ENCODE measurements around the gene GALNT10.
"Not testable (repeated sequence)": the region's sequence is repeated elsewhere in the genome, so short reads cannot be mapped to it uniquely, and the experiment has no call there.

The GALNT10 gene

DNA sequence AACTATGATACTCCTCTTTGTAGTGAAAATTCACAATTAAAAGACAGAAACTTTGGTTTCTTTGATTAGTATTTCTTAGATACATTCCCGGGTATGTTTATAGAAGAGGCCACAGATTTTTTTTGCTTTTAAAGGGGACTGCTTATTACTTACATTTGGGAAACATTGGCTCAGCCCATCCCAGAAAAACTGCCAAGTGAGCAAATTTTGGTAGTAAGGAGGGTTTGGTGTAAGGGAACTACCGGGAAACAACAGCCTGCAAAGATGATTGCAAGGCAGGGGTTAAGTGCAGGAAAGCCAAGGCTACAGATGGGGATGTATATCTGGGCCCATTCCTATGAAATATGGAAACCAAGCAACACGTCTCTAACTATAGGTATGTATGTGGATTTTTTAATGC lies 166.4 kb downstream of the GALNT10 start:
- no peaks in the 10 kb centered on the region for H3K36me3 ChIP-seq (ENCODE audit: control insufficient read depth in 2 of 2, insufficient read depth in 2 of 2, low read length in 2 of 2)
- H3K4me1 ChIP-seq (ENCODE audit: control insufficient read depth in 2 of 2, insufficient read depth in 2 of 2, low read length in 2 of 2): no peaks in the 10 kb centered on the region
- no peak overlapping the region for H3K9ac ChIP-seq (ENCODE audit: low read depth in 1 of 2, low read length in 2 of 2)
- H3K9me3 ChIP-seq (ENCODE audit: control insufficient read depth in 2 of 2, low read length in 2 of 2): no peaks in the 10 kb centered on the region
- no peaks in the 10 kb centered on the region for H3K27me3 ChIP-seq (ENCODE audit: control insufficient read depth in 2 of 2, insufficient read depth in 2 of 2, low read length in 2 of 2)
- H3K4me3 ChIP-seq (ENCODE audit: low read length in 2 of 2): no peak overlapping the region
- no peak overlapping the region for H3K27ac ChIP-seq (ENCODE audit: low read depth in 2 of 2, low read length in 2 of 2)

- no peaks in the 10 kb centered on the region for H3K9me3 ChIP-seq (ENCODE audit: control insufficient read depth in 2 of 2, low read length in 2 of 2)
- no peak overlapping the region for H3K4me3 ChIP-seq (ENCODE audit: low read length in 2 of 2)
- H3K9ac ChIP-seq (ENCODE audit: low read depth in 1 of 2, low read length in 2 of 2): no peak overlapping the region
- H3K36me3 ChIP-seq (ENCODE audit: control insufficient read depth in 2 of 2, insufficient read depth in 2 of 2, low read length in 2 of 2): no peaks in the 10 kb centered on the region
- H3K27me3 ChIP-seq (ENCODE audit: control insufficient read depth in 2 of 2, insufficient read depth in 2 of 2, low read length in 2 of 2): no peaks in the 10 kb centered on the region
- H3K27ac ChIP-seq (ENCODE audit: low read depth in 2 of 2, low read length in 2 of 2): no peak overlapping the region
- no peaks in the 10 kb centered on the region for H3K4me1 ChIP-seq (ENCODE audit: control insufficient read depth in 2 of 2, insufficient read depth in 2 of 2, low read length in 2 of 2)
Measured at GRCh38 chr5:154358516-154359220, 168.1 kb downstream of the GALNT10 start.

DNA sequence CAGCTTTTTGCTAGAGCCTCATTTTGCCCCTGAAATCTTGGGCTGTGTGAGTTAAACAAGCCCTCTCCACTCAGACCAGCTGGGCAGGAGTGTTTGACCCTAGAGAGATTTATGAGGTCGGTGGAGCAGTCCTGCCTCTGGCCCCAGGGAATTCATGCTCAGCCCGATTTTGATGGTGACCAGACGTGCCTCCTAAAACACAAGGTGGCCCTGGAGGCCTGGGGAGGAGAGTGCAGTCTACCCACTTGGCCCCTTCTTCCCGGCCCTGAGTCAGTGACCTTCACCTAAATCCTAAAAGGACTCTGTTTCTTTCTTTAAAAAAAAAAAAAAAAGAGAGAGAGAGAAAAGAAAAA lies 168.7 kb downstream of the GALNT10 start:
- Histone ChIP-seq H3K36me3 (ENCODE audit: control insufficient read depth in 2 of 2, insufficient read depth in 2 of 2, low read length in 2 of 2) (no peaks in the 10 kb centered on the region), H3K4me3 (ENCODE audit: low read length in 2 of 2) (no peak overlapping the region), H3K27me3 (ENCODE audit: control insufficient read depth in 2 of 2, insufficient read depth in 2 of 2, low read length in 2 of 2) (no peaks in the 10 kb centered on the region), H3K4me1 (ENCODE audit: control insufficient read depth in 2 of 2, insufficient read depth in 2 of 2, low read length in 2 of 2) (no peaks in the 10 kb centered on the region), H3K27ac (ENCODE audit: low read depth in 2 of 2, low read length in 2 of 2) (no peak overlapping the region), H3K9ac (ENCODE audit: low read depth in 1 of 2, low read length in 2 of 2) (no peak overlapping the region), H3K9me3 (ENCODE audit: control insufficient read depth in 2 of 2, low read length in 2 of 2) (no peaks in the 10 kb centered on the region)

DNA sequence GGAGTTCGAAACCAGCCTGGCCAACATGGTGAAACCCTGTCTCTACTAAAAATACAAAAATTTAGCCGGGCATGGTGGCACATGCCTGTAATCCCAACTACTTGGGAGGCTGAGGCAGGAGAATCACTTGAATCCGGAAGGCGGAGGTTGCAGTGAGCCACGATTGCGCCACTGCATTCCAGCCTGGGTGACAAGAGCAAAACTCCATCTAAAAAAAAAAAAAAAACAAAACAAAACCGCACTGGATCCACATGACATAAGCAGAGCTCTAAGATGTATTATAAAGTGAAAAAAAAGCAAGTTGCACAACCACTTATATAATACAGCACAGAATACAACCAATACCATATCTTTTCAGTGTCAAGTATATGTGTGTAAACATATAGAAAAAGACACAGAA lies 169.7 kb downstream of the GALNT10 start:
- not testable (repeated sequence) for H3K9me3 ChIP-seq (ENCODE audit: control insufficient read depth in 2 of 2, low read length in 2 of 2); H3K4me3 ChIP-seq (ENCODE audit: low read length in 2 of 2); H3K4me1 ChIP-seq (ENCODE audit: control insufficient read depth in 2 of 2, insufficient read depth in 2 of 2, low read length in 2 of 2); H3K27ac ChIP-seq (ENCODE audit: low read depth in 2 of 2, low read length in 2 of 2); H3K36me3 ChIP-seq (ENCODE audit: control insufficient read depth in 2 of 2, insufficient read depth in 2 of 2, low read length in 2 of 2); H3K27me3 ChIP-seq (ENCODE audit: control insufficient read depth in 2 of 2, insufficient read depth in 2 of 2, low read length in 2 of 2); H3K9ac ChIP-seq (ENCODE audit: low read depth in 1 of 2, low read length in 2 of 2)

- Histone ChIP-seq H3K36me3 (ENCODE audit: control insufficient read depth in 2 of 2, insufficient read depth in 2 of 2, low read length in 2 of 2) (no peaks in the 10 kb centered on the region), H3K27ac (ENCODE audit: low read depth in 2 of 2, low read length in 2 of 2) (no peak overlapping the region), H3K4me1 (ENCODE audit: control insufficient read depth in 2 of 2, insufficient read depth in 2 of 2, low read length in 2 of 2) (no peaks in the 10 kb centered on the region), H3K9me3 (ENCODE audit: control insufficient read depth in 2 of 2, low read length in 2 of 2) (no peaks in the 10 kb centered on the region), H3K9ac (ENCODE audit: low read depth in 1 of 2, low read length in 2 of 2) (no peak overlapping the region), H3K27me3 (ENCODE audit: control insufficient read depth in 2 of 2, insufficient read depth in 2 of 2, low read length in 2 of 2) (no peaks in the 10 kb centered on the region), H3K4me3 (ENCODE audit: low read length in 2 of 2) (no peak overlapping the region)
Measured at GRCh38 chr5:154363411-154363810, 172.9 kb downstream of the GALNT10 start.

- H3K4me3 ChIP-seq (ENCODE audit: low read length in 2 of 2): no peak overlapping the region
- H3K9ac ChIP-seq (ENCODE audit: low read depth in 1 of 2, low read length in 2 of 2): no peak overlapping the region
- H3K27me3 ChIP-seq (ENCODE audit: control insufficient read depth in 2 of 2, insufficient read depth in 2 of 2, low read length in 2 of 2): no peaks in the 10 kb centered on the region
- H3K36me3 ChIP-seq (ENCODE audit: control insufficient read depth in 2 of 2, insufficient read depth in 2 of 2, low read length in 2 of 2): no peaks in the 10 kb centered on the region
- no peaks in the 10 kb centered on the region for H3K4me1 ChIP-seq (ENCODE audit: control insufficient read depth in 2 of 2, insufficient read depth in 2 of 2, low read length in 2 of 2)
- no peak overlapping the region for H3K27ac ChIP-seq (ENCODE audit: low read depth in 2 of 2, low read length in 2 of 2)
- H3K9me3 ChIP-seq (ENCODE audit: control insufficient read depth in 2 of 2, low read length in 2 of 2): no peaks in the 10 kb centered on the region
Measured at GRCh38 chr5:154364771-154365170, 174.2 kb downstream of the GALNT10 start.

DNA sequence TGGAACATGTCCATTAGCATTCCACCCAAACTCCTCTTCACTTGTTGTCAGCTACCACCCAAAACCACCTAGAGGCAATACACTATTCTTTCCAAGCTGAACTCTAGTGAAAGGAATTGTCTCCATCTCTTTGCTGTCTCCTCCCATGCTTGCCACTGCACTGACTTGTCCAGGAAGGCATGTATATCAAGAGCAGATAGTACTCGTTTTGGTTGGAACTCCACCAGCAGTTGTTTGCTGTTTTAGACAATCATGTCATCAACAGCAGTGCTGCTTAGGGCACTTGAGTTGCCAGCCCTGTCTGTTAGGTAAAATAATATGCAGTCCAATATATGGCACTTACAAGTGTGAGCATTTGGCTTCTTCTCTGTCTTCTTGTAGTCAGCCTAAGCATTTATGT lies 175.3 kb downstream of the GALNT10 start:
- H3K4me3 ChIP-seq (ENCODE audit: low read length in 2 of 2): no peak overlapping the region
- no peaks in the 10 kb centered on the region for H3K27me3 ChIP-seq (ENCODE audit: control insufficient read depth in 2 of 2, insufficient read depth in 2 of 2, low read length in 2 of 2)
- no peaks in the 10 kb centered on the region for H3K4me1 ChIP-seq (ENCODE audit: control insufficient read depth in 2 of 2, insufficient read depth in 2 of 2, low read length in 2 of 2)
- no peak overlapping the region for H3K27ac ChIP-seq (ENCODE audit: low read depth in 2 of 2, low read length in 2 of 2)
- H3K9ac ChIP-seq (ENCODE audit: low read depth in 1 of 2, low read length in 2 of 2): no peak overlapping the region
- no peaks in the 10 kb centered on the region for H3K9me3 ChIP-seq (ENCODE audit: control insufficient read depth in 2 of 2, low read length in 2 of 2)
- no peaks in the 10 kb centered on the region for H3K36me3 ChIP-seq (ENCODE audit: control insufficient read depth in 2 of 2, insufficient read depth in 2 of 2, low read length in 2 of 2)

DNA sequence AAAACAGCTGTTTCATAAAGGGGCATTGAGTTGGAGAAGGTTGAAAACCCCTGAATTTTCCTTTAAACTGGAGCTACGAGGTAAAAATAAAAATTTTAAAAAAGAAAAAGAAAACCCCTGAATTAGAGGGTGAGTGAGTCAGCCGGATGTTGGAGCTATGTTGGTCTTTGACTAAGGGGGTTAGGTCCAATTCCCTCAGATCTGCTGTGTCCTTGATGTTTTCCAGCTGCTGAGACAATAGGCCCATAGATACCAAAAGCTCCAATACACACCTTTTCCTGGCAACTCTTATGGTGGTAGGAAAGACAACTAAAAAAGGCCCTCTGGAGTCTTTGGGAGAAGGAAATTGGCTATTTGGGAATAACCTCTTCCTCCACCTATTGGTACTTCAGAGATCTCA lies 175.8 kb downstream of the GALNT10 start:
- Histone ChIP-seq H3K27ac (ENCODE audit: low read depth in 2 of 2, low read length in 2 of 2) (no peak overlapping the region), H3K4me3 (ENCODE audit: low read length in 2 of 2) (no peak overlapping the region), H3K36me3 (ENCODE audit: control insufficient read depth in 2 of 2, insufficient read depth in 2 of 2, low read length in 2 of 2) (no peaks in the 10 kb centered on the region), H3K27me3 (ENCODE audit: control insufficient read depth in 2 of 2, insufficient read depth in 2 of 2, low read length in 2 of 2) (no peaks in the 10 kb centered on the region), H3K4me1 (ENCODE audit: control insufficient read depth in 2 of 2, insufficient read depth in 2 of 2, low read length in 2 of 2) (no peaks in the 10 kb centered on the region), H3K9ac (ENCODE audit: low read depth in 1 of 2, low read length in 2 of 2) (no peak overlapping the region), H3K9me3 (ENCODE audit: control insufficient read depth in 2 of 2, low read length in 2 of 2) (no peaks in the 10 kb centered on the region)

- H3K27ac ChIP-seq (ENCODE audit: low read depth in 2 of 2, low read length in 2 of 2): no peak overlapping the region
- H3K27me3 ChIP-seq (ENCODE audit: control insufficient read depth in 2 of 2, insufficient read depth in 2 of 2, low read length in 2 of 2): no peaks in the 10 kb centered on the region
- H3K9ac ChIP-seq (ENCODE audit: low read depth in 1 of 2, low read length in 2 of 2): no peak overlapping the region
- H3K4me1 ChIP-seq (ENCODE audit: control insufficient read depth in 2 of 2, insufficient read depth in 2 of 2, low read length in 2 of 2): no peaks in the 10 kb centered on the region
- no peak overlapping the region for H3K4me3 ChIP-seq (ENCODE audit: low read length in 2 of 2)
- no peaks in the 10 kb centered on the region for H3K9me3 ChIP-seq (ENCODE audit: control insufficient read depth in 2 of 2, low read length in 2 of 2)
- no peaks in the 10 kb centered on the region for H3K36me3 ChIP-seq (ENCODE audit: control insufficient read depth in 2 of 2, insufficient read depth in 2 of 2, low read length in 2 of 2)
Measured at GRCh38 chr5:154367101-154367500, 176.6 kb downstream of the GALNT10 start.

- no peaks in the 10 kb centered on the region for H3K36me3 ChIP-seq (ENCODE audit: control insufficient read depth in 2 of 2, insufficient read depth in 2 of 2, low read length in 2 of 2)
- H3K27ac ChIP-seq (ENCODE audit: low read depth in 2 of 2, low read length in 2 of 2): no peak overlapping the region
- no peaks in the 10 kb centered on the region for H3K4me1 ChIP-seq (ENCODE audit: control insufficient read depth in 2 of 2, insufficient read depth in 2 of 2, low read length in 2 of 2)
- H3K4me3 ChIP-seq (ENCODE audit: low read length in 2 of 2): no peak overlapping the region
- no peaks in the 10 kb centered on the region for H3K27me3 ChIP-seq (ENCODE audit: control insufficient read depth in 2 of 2, insufficient read depth in 2 of 2, low read length in 2 of 2)
- no peaks in the 10 kb centered on the region for H3K9me3 ChIP-seq (ENCODE audit: control insufficient read depth in 2 of 2, low read length in 2 of 2)
- no peak overlapping the region for H3K9ac ChIP-seq (ENCODE audit: low read depth in 1 of 2, low read length in 2 of 2)
Measured at GRCh38 chr5:154368041-154368800, 177.7 kb downstream of the GALNT10 start.
